K562 (cell line): ENCODE data around the gene MAN1B1. TPM values are rescaled to one million over a fixed set of nuclear protein-coding genes. Genes with fewer than 3 reads are reported as not detected.

Source experiments
- CCNT2 ChIP-seq: IDR thresholded peaks from 2 replicates; pipeline ENCODE4 v1.6.1; 2011; ENCODE audit warnings: borderline replicate concordance, low read depth, mild to moderate bottlenecking, moderate library complexity, mixed read lengths, low read length; ENCODE audit not compliant: insufficient read length; ENCODE audit errors: extremely low read depth
- DIDO1 ChIP-seq: fragments of 450-650 bp; IDR thresholded peaks from 2 replicates; pipeline ENCODE4 v1.6.1; 2016; ENCODE audit warnings: low read depth, missing biosample characterization, missing genetic modification characterization
- HCFC1 ChIP-seq: IDR thresholded peaks from 2 replicates; pipeline ENCODE4 v1.6.1; 2012; ENCODE audit warnings: low read depth, low read length, improper control_type of control experiment
- HDAC2 ChIP-seq: fragments of 450-650 bp; IDR thresholded peaks from 2 replicates; pipeline ENCODE4 v1.6.1; 2016; ENCODE audit warnings: mild to moderate bottlenecking
- JUND ChIP-seq, 2 experiments: IDR thresholded peaks; 2 replicates in 1 of 2; 3 replicates in 1 of 2; pipeline ENCODE4 v1.6.1; 2011; ENCODE audit warnings: borderline replicate concordance in 2 of 2, low read depth in 2 of 2, low read length in 2 of 2, improper control_type of control experiment in 1 of 2, missing biosample characterization in 1 of 2, missing genetic modification characterization in 1 of 2, missing genetic modification reagents in 1 of 2
- MYNN ChIP-seq, 2 experiments: sonication (generic); formaldehyde crosslinking in 1 of 2; IDR thresholded peaks; 2 replicates each; pipeline versions ENCODE4 v1.5.0 to v1.6.1; 2016 to 2020; ENCODE audit warnings: antibody characterized with exemption in 1 of 2, missing genetic modification reagents in 1 of 2
- NCOA4 ChIP-seq: fragments of 450-650 bp; IDR thresholded peaks from 2 replicates; pipeline ENCODE4 v1.6.1; 2018; ENCODE audit warnings: mild to moderate bottlenecking; ENCODE audit not compliant: partially characterized antibody
- NELFE ChIP-seq: IDR thresholded peaks from 2 replicates; pipeline ENCODE4 v1.6.1; 2011; ENCODE audit warnings: mild to moderate bottlenecking; ENCODE audit not compliant: insufficient read depth, insufficient read length
- NFIC ChIP-seq: fragments of 450-650 bp; IDR thresholded peaks from 2 replicates; pipeline ENCODE4 v1.6.1; 2017; ENCODE audit warnings: mild to moderate bottlenecking, inconsistent platforms
- SNRNP70 ChIP-seq: fragments of 200-400 bp; formaldehyde crosslinking; optimal IDR thresholded peaks from 2 replicates; pipeline ENCODE3; 2017; ENCODE audit warnings: low read depth, low read length
- TEAD1 ChIP-seq, 2 experiments: fragments of 450-650 bp in 1 of 2; sonication (generic) in 1 of 2; formaldehyde crosslinking; IDR thresholded peaks; 2 replicates each; pipeline versions ENCODE4 v1.4.0 to v1.8.0; 2020 to 2022; ENCODE audit warnings: mild to moderate bottlenecking in 2 of 2, missing genetic modification reagents in 1 of 2
- VEZF1 ChIP-seq: fragments of 200-800 bp; sonication (Bioruptor generic); IDR thresholded peaks from 2 replicates; pipeline ENCODE4 v1.6.1; 2017; ENCODE audit warnings: missing genetic modification characterization, missing compliant biosample characterization
- ZNF239 ChIP-seq: fragments of 250-450 bp; sonication (Bioruptor Pico); IDR thresholded peaks from 2 replicates; pipeline ENCODE4 v1.4.0; 2020; ENCODE audit warnings: mild to moderate bottlenecking
- polyA plus RNA-seq, 8 experiments: library from polyadenylated mRNA; depleted of rRNA in 4 of 8; stranded (reverse) in 5 of 8; unstranded in 3 of 8; fragments of >200 nt; fragmentation: Nextera tagmentation in 2 of 8; fragmentation: Illumina TruSeq in 1 of 8; extraction: Ambion mirVana in 2 of 8; extraction: Trizol in 1 of 8; gene quantifications; 2 replicates each; pipeline versions ENCODE4 v1.2.1 to v1.2.3, GENCODE V29; 2011 to 2014; ENCODE audit warnings: inconsistent platforms in 1 of 8, missing spikeins in 1 of 8
- total RNA-seq, 7 experiments: library from RNA; depleted of rRNA in 6 of 7; stranded (reverse); fragments of >200 nt in 6 of 7; fragmentation: Illumina TruSeq in 2 of 7; extraction: Trizol in 2 of 7; gene quantifications; 2 replicates each; pipeline versions ENCODE4 v1.2.1 to v1.2.3, GENCODE V29; 2011 to 2021; ENCODE audit warnings: low replicate concordance in 1 of 7
- TF ChIP-seq, protein P1 (sequence below), 2 experiments: fragments of 450-650 bp; formaldehyde crosslinking in 1 of 2; IDR thresholded peaks; 2 replicates each; pipeline versions ENCODE4 v1.4.0 to v1.6.1; 2014 to 2020; ENCODE audit warnings: mild to moderate bottlenecking in 2 of 2, borderline replicate concordance in 1 of 2, low read depth in 1 of 2
- TF ChIP-seq, protein P2 (sequence below): fragments of 200-400 bp; formaldehyde crosslinking; IDR thresholded peaks from 2 replicates; pipeline ENCODE4 v1.6.1; 2017; ENCODE audit warnings: mild to moderate bottlenecking, low read depth, low read length, moderate library complexity

MAN1B1 gene
- total and polyA plus RNA-seq, 9 of the 15 experiments (the other 6 are each of a cell fraction or from before 2014, with no cell fraction given), result 0.55 to 36.6 (median 27.3) TPM

GRCh38 chr9:137074657-137075274, 12.0 kb upstream of the MAN1B1 start (continued):
- TF ChIP-seq NELFE, result no peak
- TF ChIP-seq CCNT2, result no peak
- TF ChIP-seq, protein P1, sequence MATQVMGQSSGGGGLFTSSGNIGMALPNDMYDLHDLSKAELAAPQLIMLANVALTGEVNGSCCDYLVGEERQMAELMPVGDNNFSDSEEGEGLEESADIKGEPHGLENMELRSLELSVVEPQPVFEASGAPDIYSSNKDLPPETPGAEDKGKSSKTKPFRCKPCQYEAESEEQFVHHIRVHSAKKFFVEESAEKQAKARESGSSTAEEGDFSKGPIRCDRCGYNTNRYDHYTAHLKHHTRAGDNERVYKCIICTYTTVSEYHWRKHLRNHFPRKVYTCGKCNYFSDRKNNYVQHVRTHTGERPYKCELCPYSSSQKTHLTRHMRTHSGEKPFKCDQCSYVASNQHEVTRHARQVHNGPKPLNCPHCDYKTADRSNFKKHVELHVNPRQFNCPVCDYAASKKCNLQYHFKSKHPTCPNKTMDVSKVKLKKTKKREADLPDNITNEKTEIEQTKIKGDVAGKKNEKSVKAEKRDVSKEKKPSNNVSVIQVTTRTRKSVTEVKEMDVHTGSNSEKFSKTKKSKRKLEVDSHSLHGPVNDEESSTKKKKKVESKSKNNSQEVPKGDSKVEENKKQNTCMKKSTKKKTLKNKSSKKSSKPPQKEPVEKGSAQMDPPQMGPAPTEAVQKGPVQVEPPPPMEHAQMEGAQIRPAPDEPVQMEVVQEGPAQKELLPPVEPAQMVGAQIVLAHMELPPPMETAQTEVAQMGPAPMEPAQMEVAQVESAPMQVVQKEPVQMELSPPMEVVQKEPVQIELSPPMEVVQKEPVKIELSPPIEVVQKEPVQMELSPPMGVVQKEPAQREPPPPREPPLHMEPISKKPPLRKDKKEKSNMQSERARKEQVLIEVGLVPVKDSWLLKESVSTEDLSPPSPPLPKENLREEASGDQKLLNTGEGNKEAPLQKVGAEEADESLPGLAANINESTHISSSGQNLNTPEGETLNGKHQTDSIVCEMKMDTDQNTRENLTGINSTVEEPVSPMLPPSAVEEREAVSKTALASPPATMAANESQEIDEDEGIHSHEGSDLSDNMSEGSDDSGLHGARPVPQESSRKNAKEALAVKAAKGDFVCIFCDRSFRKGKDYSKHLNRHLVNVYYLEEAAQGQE (IDR thresholded peaks at IDR 0.05; ENCODE audit: borderline replicate concordance), result no peak
- TF ChIP-seq, protein P1 (CRISPR knock-in tag; IDR thresholded peaks at IDR 0.05; ENCODE audit: low read depth), result peak; percentile 94
- no peak for TF ChIP-seq MYNN (IDR thresholded peaks at IDR 0.05)
- TF ChIP-seq MYNN (CRISPR knock-in tag; IDR thresholded peaks at IDR 0.05), result no peak
- peak in 1 of 2 experiments; percentile 99; a peak in 2 of 4 replicates for TF ChIP-seq TEAD1 (CRISPR knock-in tag; IDR thresholded peaks at IDR 0.05)
- TF ChIP-seq JUND (IDR thresholded peaks at IDR 0.05; ENCODE audit: borderline replicate concordance, low read depth, low read length), result no peak
- TF ChIP-seq JUND (tag; IDR thresholded peaks at IDR 0.05; ENCODE audit: borderline replicate concordance, low read depth, low read length), result peak; percentile 80; the same call in 1 of the 3 replicates
- TF ChIP-seq SNRNP70, result no peak
- no peak for TF ChIP-seq HDAC2
- no peak for TF ChIP-seq NFIC
- TF ChIP-seq, protein P2, sequence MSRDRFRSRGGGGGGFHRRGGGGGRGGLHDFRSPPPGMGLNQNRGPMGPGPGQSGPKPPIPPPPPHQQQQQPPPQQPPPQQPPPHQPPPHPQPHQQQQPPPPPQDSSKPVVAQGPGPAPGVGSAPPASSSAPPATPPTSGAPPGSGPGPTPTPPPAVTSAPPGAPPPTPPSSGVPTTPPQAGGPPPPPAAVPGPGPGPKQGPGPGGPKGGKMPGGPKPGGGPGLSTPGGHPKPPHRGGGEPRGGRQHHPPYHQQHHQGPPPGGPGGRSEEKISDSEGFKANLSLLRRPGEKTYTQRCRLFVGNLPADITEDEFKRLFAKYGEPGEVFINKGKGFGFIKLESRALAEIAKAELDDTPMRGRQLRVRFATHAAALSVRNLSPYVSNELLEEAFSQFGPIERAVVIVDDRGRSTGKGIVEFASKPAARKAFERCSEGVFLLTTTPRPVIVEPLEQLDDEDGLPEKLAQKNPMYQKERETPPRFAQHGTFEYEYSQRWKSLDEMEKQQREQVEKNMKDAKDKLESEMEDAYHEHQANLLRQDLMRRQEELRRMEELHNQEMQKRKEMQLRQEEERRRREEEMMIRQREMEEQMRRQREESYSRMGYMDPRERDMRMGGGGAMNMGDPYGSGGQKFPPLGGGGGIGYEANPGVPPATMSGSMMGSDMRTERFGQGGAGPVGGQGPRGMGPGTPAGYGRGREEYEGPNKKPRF, result no peak
- peak; percentile 96 for TF ChIP-seq ZNF239 (CRISPR knock-in tag)
- no peak for TF ChIP-seq HCFC1
- TF ChIP-seq NCOA4, result no peak
- TF ChIP-seq DIDO1 (tag), result peak; percentile 94
- peak; percentile 83 for TF ChIP-seq VEZF1 (CRISPR knock-in tag)
